Measurements from ENCODE around the gene NID2.

DNA sequence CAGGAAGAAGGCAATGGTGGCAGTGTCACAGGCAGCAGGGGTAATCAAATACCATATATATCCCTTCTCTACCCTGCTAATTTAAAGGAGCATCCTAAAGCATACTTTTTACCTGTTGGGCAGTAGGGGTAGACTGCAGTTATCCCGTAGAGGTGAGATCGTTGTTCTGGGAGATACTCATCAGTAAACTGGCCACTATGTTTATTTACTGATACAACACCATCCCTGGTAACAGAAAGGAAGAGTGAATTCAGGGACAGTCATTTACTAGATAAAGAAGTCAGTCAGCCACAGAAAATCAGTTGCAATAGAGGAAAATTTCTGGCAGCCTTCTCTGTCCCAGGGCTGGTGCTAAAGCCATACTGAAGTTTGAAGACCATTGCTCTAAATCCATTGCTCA, 63.2 kb downstream of the NID2 start:
- TF ChIP-seq, protein P1, sequence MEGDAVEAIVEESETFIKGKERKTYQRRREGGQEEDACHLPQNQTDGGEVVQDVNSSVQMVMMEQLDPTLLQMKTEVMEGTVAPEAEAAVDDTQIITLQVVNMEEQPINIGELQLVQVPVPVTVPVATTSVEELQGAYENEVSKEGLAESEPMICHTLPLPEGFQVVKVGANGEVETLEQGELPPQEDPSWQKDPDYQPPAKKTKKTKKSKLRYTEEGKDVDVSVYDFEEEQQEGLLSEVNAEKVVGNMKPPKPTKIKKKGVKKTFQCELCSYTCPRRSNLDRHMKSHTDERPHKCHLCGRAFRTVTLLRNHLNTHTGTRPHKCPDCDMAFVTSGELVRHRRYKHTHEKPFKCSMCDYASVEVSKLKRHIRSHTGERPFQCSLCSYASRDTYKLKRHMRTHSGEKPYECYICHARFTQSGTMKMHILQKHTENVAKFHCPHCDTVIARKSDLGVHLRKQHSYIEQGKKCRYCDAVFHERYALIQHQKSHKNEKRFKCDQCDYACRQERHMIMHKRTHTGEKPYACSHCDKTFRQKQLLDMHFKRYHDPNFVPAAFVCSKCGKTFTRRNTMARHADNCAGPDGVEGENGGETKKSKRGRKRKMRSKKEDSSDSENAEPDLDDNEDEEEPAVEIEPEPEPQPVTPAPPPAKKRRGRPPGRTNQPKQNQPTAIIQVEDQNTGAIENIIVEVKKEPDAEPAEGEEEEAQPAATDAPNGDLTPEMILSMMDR (IDR thresholded peaks at IDR 0.05): no peak
- no peak for TF ChIP-seq POLR2A (IDR thresholded peaks at IDR 0.05)

Measured in adrenal gland (tissue), 5 donors.